ENCODE data around the gene OOSP1.
"Not testable (repeated sequence)": the region's sequence is repeated elsewhere in the genome, so short reads cannot be mapped to it uniquely, and the experiment has no call there.

The OOSP1 gene

GRCh38 chr11:59962107-59962482 is 23.9 kb downstream of the OOSP1 start:
- DNase-seq: no peak

- DNase-seq: no peak
These were observed 25.5 kb downstream of the OOSP1 start, which contains the start of gene OOSP4A for GRCh38 chr11:59963733-59964132. OOSP4A (plus strand) TSS chr11:59964033; CDS start chr11:59964033, 0 bp downstream.

- DNase-seq: no peak
These were observed 27.2 kb downstream of the OOSP1 start for GRCh38 chr11:59965424-59965823.

- DNase-seq: no peak
These were observed 28.0 kb downstream of the OOSP1 start for GRCh38 chr11:59966201-59966600.

GRCh38 chr11:59967677-59968394 is 29.6 kb downstream of the OOSP1 start:
- no peak for DNase-seq

GRCh38 chr11:59968395-59968783 is 30.2 kb downstream of the OOSP1 start:
- no peak for DNase-seq

- DNase-seq: no peak
These were observed 34.9 kb downstream of the OOSP1 start for GRCh38 chr11:59973097-59973496.

GRCh38 chr11:59981106-59981770 is 43.0 kb downstream of the OOSP1 start:
- no peak for DNase-seq

GRCh38 chr11:59982037-59982436 is 43.8 kb downstream of the OOSP1 start:
- not testable (repeated sequence) for DNase-seq

- DNase-seq: no peak
These were observed 45.0 kb downstream of the OOSP1 start for GRCh38 chr11:59983212-59983611.

GRCh38 chr11:59984368-59984767 is 46.1 kb downstream of the OOSP1 start:
- no peak for DNase-seq

- DNase-seq: no peak
These were observed 52.2 kb downstream of the OOSP1 start for GRCh38 chr11:59990421-59990820.

- no peak for DNase-seq
These were observed 54.2 kb downstream of the OOSP1 start for GRCh38 chr11:59992425-59992824.

- no peak for DNase-seq
These were observed 59.6 kb downstream of the OOSP1 start for GRCh38 chr11:59997800-59998199.

- no peak for DNase-seq
These were observed 61.5 kb downstream of the OOSP1 start for GRCh38 chr11:59999691-60000090.

GRCh38 chr11:60003729-60004128 is 65.5 kb downstream of the OOSP1 start:
- DNase-seq: no peak

- DNase-seq: no peak
These were observed 67.1 kb downstream of the OOSP1 start for GRCh38 chr11:60005360-60005759.
